ENCODE measurements around the gene WWOX. TPM values are rescaled to one million over a fixed set of nuclear protein-coding genes. Genes with fewer than 3 reads are reported as not detected.

The WWOX gene
- total RNA-seq, 1 experiment from 2014 or later = 5.3 TPM

- in situ Hi-C loops (cut with HindIII; ENCODE audit: low pct_unique_long_range_greater_than_20kb, low sequenced_read_pairs) = no loop called here
- no peak for DNase-seq (ENCODE audit: low read depth, low spot score)
Measured at GRCh38 chr16:78175287-78175686, 75.8 kb downstream of the WWOX start.

DNA sequence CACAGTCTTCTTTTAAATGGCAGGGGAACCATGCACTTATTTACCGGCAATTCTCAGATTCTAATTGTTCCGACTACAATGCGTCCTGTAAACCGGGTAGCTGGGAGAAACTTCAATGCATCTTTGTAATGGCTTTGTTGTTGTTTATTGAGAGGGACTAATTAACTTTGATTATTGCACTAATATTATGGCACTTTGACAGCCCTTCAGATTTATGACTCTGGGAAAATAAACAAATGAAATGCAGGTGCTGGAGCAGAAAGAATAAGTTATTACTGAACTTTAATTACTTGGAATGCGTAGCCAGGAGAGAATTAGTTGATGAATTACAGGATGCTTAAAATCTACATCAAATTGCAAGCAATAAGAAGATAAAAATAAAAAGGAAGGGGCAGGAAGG is 77.0 kb downstream of the WWOX start:
- DNase-seq (ENCODE audit: low read depth, low spot score) = no peak
- in situ Hi-C loops (cut with HindIII; ENCODE audit: low pct_unique_long_range_greater_than_20kb, low sequenced_read_pairs) = no loop called here

DNA sequence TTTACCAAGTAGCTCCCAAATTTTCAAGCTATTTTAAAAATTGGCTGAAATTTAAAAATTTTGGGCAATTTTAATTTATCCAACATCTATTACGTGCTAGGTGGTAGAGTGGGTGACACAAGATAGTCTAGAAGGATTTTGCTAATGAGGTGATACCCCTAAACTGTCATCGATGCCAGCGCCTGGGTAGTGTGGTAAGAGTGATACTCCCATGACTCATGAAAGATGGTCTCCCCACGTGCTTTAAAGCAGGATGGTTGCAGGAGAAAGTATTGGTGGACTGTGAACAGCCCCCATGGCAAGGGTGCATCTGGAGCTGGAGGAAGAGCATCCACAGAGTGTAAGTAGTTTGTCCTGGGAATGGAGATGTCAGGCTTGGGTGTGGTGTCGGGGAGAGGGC is 77.8 kb downstream of the WWOX start:
- DNase-seq (ENCODE audit: low read depth, low spot score) = no peak
- in situ Hi-C loops (cut with HindIII; ENCODE audit: low pct_unique_long_range_greater_than_20kb, low sequenced_read_pairs) = no loop called here

DNA sequence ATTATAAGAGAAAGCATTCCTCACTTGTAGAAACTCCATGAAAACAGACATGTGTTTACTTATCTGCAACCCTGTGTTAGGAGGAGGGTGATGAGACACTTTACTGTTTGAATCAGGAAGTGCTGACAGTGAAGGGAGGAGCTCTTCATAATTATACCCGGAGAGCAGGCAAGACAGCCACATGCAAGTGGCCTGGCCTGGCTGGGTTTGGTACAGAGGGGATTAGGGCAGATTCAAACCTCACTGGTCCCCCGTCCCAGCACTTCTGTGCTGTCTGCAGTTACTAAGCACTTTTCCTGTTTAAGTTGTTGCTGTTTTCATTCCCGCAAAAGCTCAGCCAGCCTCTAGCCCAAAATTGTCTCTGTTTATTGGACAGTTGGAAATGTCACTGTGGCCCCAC is 78.5 kb downstream of the WWOX start:
- no peak for DNase-seq (ENCODE audit: low read depth, low spot score)
- in situ Hi-C loops (cut with HindIII; ENCODE audit: low pct_unique_long_range_greater_than_20kb, low sequenced_read_pairs) = no loop called here

GRCh38 chr16:78179666-78180065 is 80.2 kb downstream of the WWOX start:
- DNase-seq (ENCODE audit: low read depth, low spot score) = no peak
- in situ Hi-C loops (cut with HindIII; ENCODE audit: low pct_unique_long_range_greater_than_20kb, low sequenced_read_pairs) = no loop called here

DNA sequence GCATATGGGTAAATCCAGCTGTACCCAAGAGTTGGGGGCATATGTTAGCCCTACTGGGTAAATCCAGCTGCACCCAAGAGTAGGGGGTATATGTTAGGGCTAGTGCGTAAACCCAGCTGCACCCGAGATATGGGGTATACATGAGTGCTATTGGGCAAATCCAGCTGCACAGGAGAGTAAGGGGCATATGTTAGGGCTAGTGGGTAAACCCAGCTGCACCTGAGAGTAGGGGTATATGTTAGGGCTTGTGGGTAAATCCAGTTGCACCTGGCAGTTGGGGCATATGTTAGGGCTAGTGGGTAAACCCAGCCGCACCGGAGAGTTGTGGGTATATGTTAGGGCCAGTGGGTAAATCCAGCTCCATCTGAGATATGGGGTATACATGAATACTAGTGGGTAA is 80.9 kb downstream of the WWOX start:
- in situ Hi-C loops (cut with HindIII; ENCODE audit: low pct_unique_long_range_greater_than_20kb, low sequenced_read_pairs) = no loop called here
- no peak for DNase-seq (ENCODE audit: low read depth, low spot score)

DNA sequence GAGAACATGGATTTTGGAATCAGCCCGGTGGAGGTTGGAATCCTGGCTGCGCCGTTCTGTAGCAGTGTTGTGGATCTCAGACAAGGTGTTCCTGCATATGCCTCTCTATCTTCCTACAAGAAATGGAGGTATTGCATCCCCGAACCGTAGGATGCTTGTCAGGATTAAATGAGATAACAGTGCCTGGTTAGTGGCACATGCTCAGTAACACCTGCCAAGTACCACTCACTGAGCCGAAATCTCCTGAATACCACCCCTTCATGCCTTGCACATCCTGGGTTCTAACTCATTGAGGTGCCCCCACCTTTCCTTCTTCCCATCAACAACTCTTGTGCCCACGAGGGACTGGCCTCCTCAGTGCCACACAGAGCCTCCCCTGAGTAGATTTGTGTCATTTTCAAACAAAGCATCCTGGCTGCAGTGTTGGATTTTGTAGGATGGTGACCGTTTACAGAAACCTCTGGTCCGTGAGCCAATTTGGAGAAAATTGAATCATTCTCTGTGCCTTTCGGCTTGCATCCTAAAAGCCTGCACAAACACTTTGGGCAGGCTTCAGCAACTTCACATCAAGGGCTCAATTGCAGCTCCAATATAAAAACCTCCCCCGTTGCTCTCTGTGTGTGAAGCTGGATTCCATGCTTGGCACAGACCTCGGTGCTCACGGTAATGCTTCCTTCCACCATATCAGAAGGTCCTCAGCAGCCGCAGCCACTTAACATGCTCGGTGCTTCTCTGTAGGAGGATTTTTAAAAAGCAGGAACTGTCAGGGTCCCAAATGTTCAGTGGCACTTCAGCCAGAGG is 84.2 kb downstream of the WWOX start:
- no peak for DNase-seq (ENCODE audit: low read depth, low spot score)
- in situ Hi-C loops (cut with HindIII; ENCODE audit: low pct_unique_long_range_greater_than_20kb, low sequenced_read_pairs) = no loop called here

GRCh38 chr16:78184238-78185183 is 85.1 kb downstream of the WWOX start:
- in situ Hi-C loops (cut with HindIII; ENCODE audit: low pct_unique_long_range_greater_than_20kb, low sequenced_read_pairs) = no loop called here
- peak; percentile 62 for DNase-seq (ENCODE audit: low read depth, low spot score)

GRCh38 chr16:78189121-78189520 is 89.7 kb downstream of the WWOX start:
- in situ Hi-C loops (cut with HindIII; ENCODE audit: low pct_unique_long_range_greater_than_20kb, low sequenced_read_pairs) = no loop called here
- DNase-seq (ENCODE audit: low read depth, low spot score) = no peak

- DNase-seq (ENCODE audit: low read depth, low spot score) = no peak
- in situ Hi-C loops (cut with HindIII; ENCODE audit: low pct_unique_long_range_greater_than_20kb, low sequenced_read_pairs) = no loop called here
Measured at GRCh38 chr16:78192734-78193488, 93.5 kb downstream of the WWOX start.

GRCh38 chr16:78194948-78195347 is 95.5 kb downstream of the WWOX start:
- in situ Hi-C loops (cut with HindIII; ENCODE audit: low pct_unique_long_range_greater_than_20kb, low sequenced_read_pairs) = no loop called here
- DNase-seq (ENCODE audit: low read depth, low spot score) = no peak

- in situ Hi-C loops (cut with HindIII; ENCODE audit: low pct_unique_long_range_greater_than_20kb, low sequenced_read_pairs) = no loop called here
- DNase-seq (ENCODE audit: low read depth, low spot score) = no peak
Measured at GRCh38 chr16:78195797-78196196, 96.3 kb downstream of the WWOX start.

DNA sequence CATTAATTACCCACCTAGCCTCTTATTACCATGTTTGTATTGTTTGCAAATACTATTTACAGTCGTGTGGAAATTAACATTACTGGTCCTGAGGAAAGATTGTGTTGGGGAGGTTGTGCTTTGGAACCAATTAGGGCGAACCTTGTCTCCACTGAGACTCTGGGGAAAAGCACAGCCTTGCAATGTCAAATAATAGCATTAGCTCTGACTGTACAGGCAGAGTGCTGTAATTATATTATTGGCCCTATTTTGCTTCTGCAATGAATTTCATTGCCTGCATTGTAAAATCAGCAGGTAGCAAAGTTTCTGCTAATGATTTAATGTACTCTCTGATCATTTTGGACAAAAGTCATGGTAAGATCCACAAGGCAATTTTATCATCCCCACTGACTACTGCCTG is 97.0 kb downstream of the WWOX start:
- in situ Hi-C loops (cut with HindIII; ENCODE audit: low pct_unique_long_range_greater_than_20kb, low sequenced_read_pairs) = no loop called here
- no peak for DNase-seq (ENCODE audit: low read depth, low spot score)

GRCh38 chr16:78198288-78198687 is 98.8 kb downstream of the WWOX start:
- in situ Hi-C loops (cut with HindIII; ENCODE audit: low pct_unique_long_range_greater_than_20kb, low sequenced_read_pairs) = no loop called here
- DNase-seq (ENCODE audit: low read depth, low spot score) = no peak

DNA sequence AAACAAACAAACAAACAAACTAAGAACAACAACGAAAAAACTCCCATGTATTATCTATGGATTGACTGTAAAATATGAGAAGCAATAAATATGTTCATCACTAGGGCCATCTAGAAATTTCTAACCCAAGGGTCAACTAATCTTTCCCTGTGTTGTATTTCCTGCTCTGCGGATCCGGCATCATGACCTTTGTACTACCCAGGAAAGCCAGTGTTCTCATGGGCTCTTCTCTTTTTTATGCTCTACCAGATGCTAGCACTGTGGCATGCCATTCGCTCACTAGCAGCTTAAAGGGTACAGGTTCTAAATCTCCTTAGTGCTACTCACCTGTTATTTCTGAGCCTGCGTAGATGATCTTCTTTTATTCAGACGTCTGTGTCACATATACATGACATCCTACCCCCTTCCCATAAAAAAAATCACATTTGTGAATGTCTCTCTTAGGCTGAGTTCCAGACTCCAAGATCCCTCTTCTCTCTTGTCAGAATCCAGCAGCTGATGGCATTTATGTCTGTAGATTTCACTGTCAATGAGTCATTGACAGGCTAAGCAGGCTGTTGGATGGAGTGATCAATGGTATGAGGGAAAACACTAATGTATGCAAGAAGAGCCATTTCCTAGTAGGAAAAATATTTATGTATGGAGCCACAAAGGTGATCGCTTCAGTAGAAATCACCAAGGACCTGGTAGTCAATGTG is 100.0 kb downstream of the WWOX start:
- in situ Hi-C loops (cut with HindIII; ENCODE audit: low pct_unique_long_range_greater_than_20kb, low sequenced_read_pairs) = no loop called here
- no peak for DNase-seq (ENCODE audit: low read depth, low spot score)

DNA sequence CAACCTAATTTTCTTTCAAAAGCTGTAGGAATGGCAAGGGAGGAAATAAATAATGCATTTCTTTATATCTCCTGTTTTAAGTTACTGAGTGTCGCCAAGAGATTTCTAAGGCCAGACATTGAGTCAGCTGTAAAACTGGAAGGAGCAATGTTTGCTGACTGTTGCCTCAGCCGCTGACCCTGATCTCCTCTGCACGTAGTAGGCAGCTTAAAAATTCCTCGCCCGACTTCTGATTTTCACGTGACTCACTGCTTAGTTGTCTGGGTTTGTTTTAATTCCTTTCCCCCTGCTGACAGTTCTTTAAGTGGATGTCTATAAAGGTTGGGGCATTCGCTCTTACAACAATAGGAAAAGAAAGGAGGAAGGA is 100.6 kb downstream of the WWOX start:
- no peak for DNase-seq (ENCODE audit: low read depth, low spot score)
- in situ Hi-C loops (cut with HindIII; ENCODE audit: low pct_unique_long_range_greater_than_20kb, low sequenced_read_pairs) = no loop called here

DNA sequence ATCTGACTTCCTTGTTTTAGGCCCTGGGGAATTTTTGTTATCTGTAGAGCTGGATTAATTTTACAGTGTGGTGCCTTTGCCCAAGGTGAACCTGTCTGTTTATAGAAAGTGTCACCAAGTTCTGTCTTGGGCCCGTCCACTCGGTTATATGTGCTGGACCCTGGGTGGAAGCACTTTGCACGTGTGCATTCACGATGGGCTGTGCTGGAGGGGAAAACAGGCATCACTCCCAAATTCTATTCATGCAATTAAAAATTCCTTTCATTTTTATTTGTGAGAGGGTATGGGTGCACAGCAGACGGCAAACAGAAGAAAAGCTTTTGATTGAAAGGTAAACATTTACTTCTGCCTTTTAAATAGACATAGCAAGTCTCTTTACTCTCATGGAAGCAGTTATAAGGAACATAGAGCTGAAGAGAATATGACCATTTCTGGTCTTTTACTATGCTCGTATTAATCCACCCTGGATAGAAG is 101.2 kb downstream of the WWOX start:
- in situ Hi-C loops (cut with HindIII; ENCODE audit: low pct_unique_long_range_greater_than_20kb, low sequenced_read_pairs) = no loop called here
- DNase-seq (ENCODE audit: low read depth, low spot score) = no peak
